Peyer's patch (tissue), 4 donors: ENCODE measurements around the gene PLXNA1. TPM values are rescaled to one million over a fixed set of nuclear protein-coding genes. Genes with fewer than 3 reads are reported as not detected.

Source experiments
- DNase-seq, 3 donors: peaks; one replicate each; pipeline ENCODE4 v3.0.0-alpha.2; 2017 to 2019
- H3K27ac ChIP-seq, 4 donors: fragments of 200-600 bp; sonication (generic); one replicate each; pipeline ENCODE4 v1.5.1; 2016 to 2019
- H3K27me3 ChIP-seq, 2 donors: fragments of 200-600 bp; sonication (generic); one replicate each; pipeline ENCODE4 v1.5.1; 2019
- H3K36me3 ChIP-seq, 3 donors: fragments of 200-600 bp; sonication (generic); one replicate each; pipeline ENCODE4 v1.5.1; 2016 to 2019
- H3K4me1 ChIP-seq, 4 donors: fragments of 200-600 bp; sonication (generic); one replicate each; pipeline ENCODE4 v1.5.1; 2016 to 2019
- H3K4me3 ChIP-seq, 4 donors: fragments of 200-600 bp; sonication (generic); 1 replicate in 3 of 4; 2 replicates in 1 of 4; pipeline ENCODE4 v1.5.1; 2016 to 2019; ENCODE audit warnings: mild to moderate bottlenecking in 1 of 4
- H3K9me3 ChIP-seq, 4 donors: fragments of 200-600 bp; sonication (generic); one replicate each; pipeline ENCODE4 v1.5.1; 2016 to 2019; ENCODE audit warnings: mild to moderate bottlenecking in 1 of 4
- CTCF ChIP-seq, 6 experiments: fragments of 450-650 bp in 4 of 6; fragments of 200-600 bp in 2 of 6; sonication (generic) in 1 of 6; IDR thresholded peaks; one replicate each; pipeline ENCODE4 v1.5.1; 2017 to 2019; ENCODE audit warnings: antibody characterized with exemption in 6 of 6, mild to moderate bottlenecking in 3 of 6, moderate library complexity in 1 of 6
- POLR2A ChIP-seq, 2 donors: fragments of 450-650 bp; IDR thresholded peaks; one replicate each; pipeline ENCODE4 v1.5.1; 2017; ENCODE audit warnings: antibody characterized with exemption in 2 of 2, mild to moderate bottlenecking in 2 of 2, moderate library complexity in 2 of 2
- total RNA-seq, 4 donors: library from RNA; depleted of rRNA; stranded (reverse); fragments of >200 nt; gene quantifications; one replicate each; pipeline ENCODE4 v1.1.0, GENCODE V29; 2016

PLXNA1 gene
- total RNA-seq, 4 donors from 2014 or later = 30.1 to 54.5 (median 44.6) TPM

GRCh38 chr3:126998320-126998719 lies 15.4 kb downstream of the PLXNA1 start:
- Histone ChIP-seq H3K27ac (no peak overlapping the region), H3K9me3 (no peaks in the 10 kb centered on the region), H3K36me3 (no peaks in the 10 kb centered on the region), H3K27me3 (no peaks in the 10 kb centered on the region), H3K4me1 (peaks cover 0 to 32% (median 0%) of the 10 kb centered on the region in 4 donors), H3K4me3 (no peak overlapping the region)
- no peak for TF ChIP-seq POLR2A (IDR thresholded peaks at IDR 0.05)
- TF ChIP-seq CTCF (IDR thresholded peaks at IDR 0.05) = no peak
- DNase-seq = no peak

- peaks cover 0 to 32% (median 0%) of the 10 kb centered on the region in 4 donors for H3K4me1 ChIP-seq
- DNase-seq = no peak
Observed at GRCh38 chr3:126998728-126999127, 15.8 kb downstream of the PLXNA1 start.

GRCh38 chr3:126999383-126999782 lies 16.5 kb downstream of the PLXNA1 start:
- Histone ChIP-seq H3K27ac (no peak overlapping the region), H3K9me3 (no peaks in the 10 kb centered on the region), H3K4me3 (no peak overlapping the region), H3K27me3 (no peaks in the 10 kb centered on the region), H3K36me3 (no peaks in the 10 kb centered on the region), H3K4me1 (peaks cover 0 to 32% (median 0%) of the 10 kb centered on the region in 4 donors)
- no peak for TF ChIP-seq POLR2A (IDR thresholded peaks at IDR 0.05)
- no peak for TF ChIP-seq CTCF (IDR thresholded peaks at IDR 0.05)
- DNase-seq = no peak

More at GRCh38 chr3:126998728-126999127, 15.8 kb downstream of the PLXNA1 start:
- Histone ChIP-seq H3K36me3 (no peaks in the 10 kb centered on the region), H3K27ac (no peak overlapping the region), H3K4me3 (no peak overlapping the region), H3K27me3 (no peaks in the 10 kb centered on the region), H3K9me3 (no peaks in the 10 kb centered on the region)
- no peak for TF ChIP-seq CTCF (IDR thresholded peaks at IDR 0.05)

GRCh38 chr3:127000119-127000518 lies 17.2 kb downstream of the PLXNA1 start:
- H3K9me3 ChIP-seq = no peaks in the 10 kb centered on the region
- no peak for DNase-seq
- H3K27me3 ChIP-seq = no peaks in the 10 kb centered on the region
- peaks cover 0 to 32% (median 0%) of the 10 kb centered on the region in 4 donors for H3K4me1 ChIP-seq
- H3K27ac ChIP-seq = no peak overlapping the region
- H3K4me3 ChIP-seq = no peak overlapping the region
- TF ChIP-seq POLR2A (IDR thresholded peaks at IDR 0.05) (no peak), CTCF (IDR thresholded peaks at IDR 0.05) (no peak)
- H3K36me3 ChIP-seq = no peaks in the 10 kb centered on the region

- DNase-seq = no peak
- Histone ChIP-seq H3K9me3 (no peaks in the 10 kb centered on the region), H3K27ac (no peak overlapping the region), H3K36me3 (no peaks in the 10 kb centered on the region), H3K4me3 (no peak overlapping the region), H3K27me3 (no peaks in the 10 kb centered on the region), H3K4me1 (peaks cover 0 to 32% (median 0%) of the 10 kb centered on the region in 4 donors)
- TF ChIP-seq POLR2A (IDR thresholded peaks at IDR 0.05) (no peak), CTCF (IDR thresholded peaks at IDR 0.05) (no peak)
Observed at GRCh38 chr3:127000761-127001160, 17.8 kb downstream of the PLXNA1 start.
